GM18505 (cell line): Measurements from ENCODE around the gene TNP1.

Source experiments
- ATAC-seq: cut with Tn5 transposase; IDR thresholded peaks from one replicate; pipeline ENCODE4 v1.9.1; 2021; ENCODE audit not compliant: unreplicated experiment
- POLR2A ChIP-seq: IDR thresholded peaks from 4 replicates; pipeline ENCODE4 v1.6.1; 2011; ENCODE audit warnings: borderline replicate concordance; ENCODE audit not compliant: insufficient read depth, insufficient read length; ENCODE audit errors: extremely low read depth

TNP1 gene

GRCh38 chr2:216842636-216843035 lies 17.2 kb downstream of the TNP1 start:
- TF ChIP-seq POLR2A = no peak
- ATAC-seq = no peak

- no peak for TF ChIP-seq POLR2A
- ATAC-seq = no peak
These were observed 20.2 kb downstream of the TNP1 start for GRCh38 chr2:216839688-216840087.

- no peak for TF ChIP-seq POLR2A
These were observed 21.7 kb downstream of the TNP1 start for GRCh38 chr2:216838151-216838550.

GRCh38 chr2:216837740-216838139 lies 22.1 kb downstream of the TNP1 start:
- no peak for TF ChIP-seq POLR2A
- ATAC-seq = no peak

More at GRCh38 chr2:216838151-216838550, 21.7 kb downstream of the TNP1 start:
- ATAC-seq = no peak

GRCh38 chr2:216833061-216833460 lies 26.8 kb downstream of the TNP1 start:
- ATAC-seq = no peak
- no peak for TF ChIP-seq POLR2A

- no peak for ATAC-seq
- TF ChIP-seq POLR2A = no peak
These were observed 29.5 kb downstream of the TNP1 start for GRCh38 chr2:216830346-216830745.

- no peak for TF ChIP-seq POLR2A
- ATAC-seq = no peak
These were observed 30.3 kb downstream of the TNP1 start for GRCh38 chr2:216829533-216829932.

- no peak for ATAC-seq
- no peak for TF ChIP-seq POLR2A
These were observed 32.7 kb downstream of the TNP1 start for GRCh38 chr2:216827073-216827720.

- TF ChIP-seq POLR2A = no peak
- no peak for ATAC-seq
These were observed 37.4 kb downstream of the TNP1 start for GRCh38 chr2:216822470-216822869.

GRCh38 chr2:216820709-216821108 lies 39.2 kb downstream of the TNP1 start:
- TF ChIP-seq POLR2A = no peak
- ATAC-seq = no peak

- ATAC-seq = no peak
- TF ChIP-seq POLR2A = no peak
These were observed 40.1 kb downstream of the TNP1 start for GRCh38 chr2:216819766-216820165.

GRCh38 chr2:216819055-216819454 lies 40.8 kb downstream of the TNP1 start:
- no peak for ATAC-seq
- no peak for TF ChIP-seq POLR2A

- no peak for ATAC-seq
These were observed 49.3 kb downstream of the TNP1 start for GRCh38 chr2:216810399-216811160.

More at GRCh38 chr2:216810399-216811160, 49.3 kb downstream of the TNP1 start:
- TF ChIP-seq POLR2A = no peak
